Stimulated activated CD4-positive, alpha-beta T cell treated with anti-CD3 and anti-CD28 coated beads, TNF-alpha, amount 100 ng/mL, for 1 hour (primary cell): ENCODE measurements around the gene DENND11.
A peak's percentile ranks its signal among the peaks of the same experiment; 100 is the strongest.

ENCODE experiments used
- DNase-seq, 3 donors: peaks; one replicate each; pipeline ENCODE4 v3.0.0-alpha.2; 2020; ENCODE audit warnings: low read depth in 3 of 3, low spot score in 1 of 3

The DENND11 gene

DNA sequence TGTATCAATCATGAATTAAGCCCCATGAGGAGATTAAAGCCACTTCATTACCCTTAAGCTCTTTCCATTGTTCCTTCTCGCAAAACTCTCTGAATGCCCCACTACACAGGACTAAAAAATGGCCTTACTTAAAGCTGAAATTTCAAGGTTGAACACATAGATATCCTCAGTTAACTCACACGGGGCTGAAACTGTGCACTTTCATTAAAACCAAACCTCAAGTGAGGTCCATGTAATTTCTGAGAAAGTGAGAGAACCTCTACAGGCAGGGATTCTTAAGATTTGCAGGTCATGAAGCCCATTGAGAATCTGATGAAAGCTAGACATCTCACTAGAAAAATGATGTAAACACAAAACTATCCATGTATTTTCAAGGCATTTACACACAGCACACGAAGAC lies 15.9 kb downstream of the DENND11 start:
- DNase-seq = no peak

DNA sequence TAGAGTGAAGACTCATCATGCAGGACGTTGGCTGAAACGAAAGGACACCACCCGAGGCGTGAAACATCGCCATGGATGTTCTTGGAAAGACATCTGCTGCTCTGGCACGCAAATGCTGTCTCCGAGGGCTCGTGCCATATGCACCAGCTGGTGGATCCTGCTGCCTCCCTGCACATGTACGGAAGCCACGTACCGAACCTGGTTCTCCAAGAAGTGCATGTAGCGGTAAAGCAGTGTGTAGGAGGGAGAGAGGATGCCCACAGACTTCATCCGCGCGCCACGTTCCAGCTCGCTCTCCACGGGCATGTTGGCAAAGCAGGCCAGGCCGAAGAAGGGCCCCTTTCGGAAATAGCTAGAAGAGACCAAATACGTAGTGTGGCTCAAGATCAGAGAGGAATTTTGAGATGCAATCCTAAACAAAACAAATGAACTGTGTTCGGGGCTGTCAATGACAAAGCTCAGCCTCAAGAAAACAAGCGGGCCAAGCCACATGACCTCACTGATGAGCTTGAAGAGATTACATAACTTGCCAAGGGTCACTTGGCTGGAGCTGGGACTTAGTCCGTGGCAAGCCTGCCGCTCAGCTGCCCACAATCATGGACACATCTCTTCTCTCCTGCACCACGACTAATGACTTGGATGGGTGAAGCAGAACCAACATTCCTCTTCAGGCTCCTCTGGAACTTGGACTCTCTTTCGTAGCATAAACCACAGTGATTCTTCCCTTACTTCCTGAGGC lies 16.5 kb downstream of the DENND11 start:
- DNase-seq = no peak

DNA sequence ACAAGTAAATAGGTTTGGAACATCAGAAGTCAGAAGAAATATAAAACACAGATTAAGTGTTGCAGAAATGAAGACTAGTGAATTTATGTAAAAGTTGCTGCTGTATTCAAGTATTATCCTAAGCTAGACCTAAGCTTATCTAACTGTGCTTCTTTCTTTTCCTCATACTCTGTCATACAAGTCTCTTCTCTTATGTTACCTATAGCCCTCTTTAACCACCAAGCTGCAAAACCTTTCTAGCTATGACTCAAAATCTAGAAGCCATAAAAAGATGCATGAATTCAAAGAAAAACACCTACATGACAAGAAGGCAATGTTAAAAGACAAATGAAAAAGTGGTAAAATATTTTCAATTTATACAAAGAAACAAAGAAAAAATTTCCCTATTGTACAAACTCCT lies 23.0 kb downstream of the DENND11 start:
- DNase-seq = no peak

DNA sequence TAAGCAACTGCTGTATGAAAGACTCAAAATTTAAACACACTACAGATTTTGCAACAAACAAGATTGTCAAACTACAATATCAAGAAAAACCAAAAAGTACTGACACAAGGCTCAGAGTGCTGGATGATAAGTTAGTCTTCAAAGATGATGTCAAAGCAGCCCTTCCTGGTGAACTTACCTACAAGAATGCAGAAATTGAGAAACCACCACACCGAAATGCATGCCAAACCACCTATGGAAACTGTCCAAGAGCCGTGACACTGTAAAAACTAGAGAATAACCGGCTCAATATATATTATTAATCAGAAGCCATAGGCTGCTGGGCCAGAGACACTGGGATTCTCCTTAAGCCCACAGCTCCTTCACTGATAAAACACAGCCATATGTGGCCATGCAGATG lies 25.3 kb downstream of the DENND11 start:
- no peak for DNase-seq

DNA sequence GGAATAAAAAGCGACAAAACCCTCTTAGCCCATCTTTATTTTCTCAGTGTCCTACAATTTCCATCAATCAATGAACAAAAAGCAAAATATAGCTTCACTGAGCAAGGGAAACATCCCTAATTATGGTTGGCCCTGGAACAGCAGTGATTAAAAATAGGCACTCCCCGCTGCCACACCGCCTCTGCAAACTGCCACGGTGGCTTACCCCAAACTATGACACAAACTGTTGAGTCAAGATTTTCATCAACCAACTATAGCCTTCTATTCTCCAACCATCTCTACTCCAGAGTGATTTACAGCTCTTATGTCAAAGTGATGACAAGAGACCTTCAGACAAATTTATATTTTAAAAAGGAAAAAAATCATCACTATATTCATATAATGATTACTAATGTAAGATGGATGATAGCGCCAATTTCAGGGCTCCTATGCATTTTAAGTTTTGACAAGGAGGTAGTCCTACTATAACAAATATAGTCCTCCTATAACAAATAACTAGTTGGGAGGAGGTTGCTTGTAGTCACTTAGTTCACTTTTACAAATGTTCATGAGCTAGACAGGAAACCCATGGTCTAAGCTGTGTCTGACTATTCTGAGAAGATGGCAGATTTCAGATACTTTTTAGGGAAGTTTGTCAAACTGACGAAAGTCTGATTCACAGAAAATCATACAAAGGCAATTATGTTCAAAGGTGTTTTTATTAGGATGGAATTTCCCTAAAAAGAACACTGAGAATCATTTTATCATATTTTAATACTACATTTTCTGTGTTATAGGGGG lies 26.3 kb downstream of the DENND11 start:
- DNase-seq = no peak

DNA sequence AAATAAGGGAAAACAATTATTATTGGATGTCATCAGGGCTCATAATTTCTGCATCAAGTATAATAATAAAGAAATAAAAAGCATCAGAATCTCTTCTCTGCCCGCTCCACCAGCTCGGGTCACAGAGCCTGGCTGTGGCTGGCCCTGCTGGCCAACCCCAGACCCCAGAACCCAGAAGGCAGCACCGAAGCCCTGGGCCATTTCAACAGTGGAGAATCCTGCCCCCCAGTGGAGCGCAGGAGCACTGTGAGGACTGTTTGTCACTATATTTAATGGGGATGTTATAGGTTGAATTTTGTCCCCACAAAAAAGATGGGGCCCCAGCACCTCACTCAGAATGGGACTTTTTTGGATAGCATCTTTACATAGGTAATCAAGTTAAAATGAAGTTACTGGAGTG lies 27.3 kb downstream of the DENND11 start:
- no peak for DNase-seq

DNA sequence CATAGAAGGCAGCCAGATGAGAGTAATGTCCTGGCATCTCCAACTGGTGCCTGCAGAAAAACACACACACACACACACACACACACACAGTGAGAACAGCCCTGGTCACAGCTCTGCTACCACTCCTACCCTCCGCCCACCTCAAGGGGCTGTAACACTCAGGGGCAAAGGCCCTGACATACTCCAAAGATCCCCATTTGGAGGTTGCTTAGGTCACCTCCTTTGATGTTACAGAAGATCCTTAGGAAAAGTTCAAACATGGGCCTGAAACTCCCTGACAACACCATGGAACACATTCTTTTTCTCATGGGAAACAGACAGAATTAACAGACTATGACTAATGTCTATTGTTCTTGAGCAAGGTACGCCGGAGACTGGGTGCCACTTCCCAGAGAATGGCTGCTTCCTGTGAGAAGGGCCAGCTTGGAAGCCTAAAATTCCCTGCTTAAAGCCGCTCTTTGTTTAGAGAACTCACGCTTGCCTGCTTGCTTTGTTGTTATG lies 27.7 kb downstream of the DENND11 start:
- DNase-seq = no peak

DNA sequence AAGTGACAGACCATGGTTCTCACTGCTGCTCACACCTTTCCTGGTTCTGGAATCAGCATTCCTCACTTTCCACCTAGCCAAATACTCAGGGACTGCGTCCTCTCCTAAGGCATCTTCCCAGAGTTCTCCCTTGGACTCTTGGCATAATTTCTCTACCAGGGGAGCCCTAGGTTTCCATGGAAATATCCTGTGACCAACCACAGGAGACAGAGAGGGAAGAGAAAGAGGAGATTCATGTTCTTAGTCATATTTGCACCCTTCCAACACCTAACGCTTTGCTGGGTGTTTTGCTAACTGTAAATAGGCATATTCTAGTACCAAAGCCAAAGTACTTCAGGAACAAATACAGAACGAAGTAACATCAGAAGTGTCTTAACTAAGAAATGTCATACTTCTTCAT lies 28.6 kb downstream of the DENND11 start:
- no peak for DNase-seq

DNA sequence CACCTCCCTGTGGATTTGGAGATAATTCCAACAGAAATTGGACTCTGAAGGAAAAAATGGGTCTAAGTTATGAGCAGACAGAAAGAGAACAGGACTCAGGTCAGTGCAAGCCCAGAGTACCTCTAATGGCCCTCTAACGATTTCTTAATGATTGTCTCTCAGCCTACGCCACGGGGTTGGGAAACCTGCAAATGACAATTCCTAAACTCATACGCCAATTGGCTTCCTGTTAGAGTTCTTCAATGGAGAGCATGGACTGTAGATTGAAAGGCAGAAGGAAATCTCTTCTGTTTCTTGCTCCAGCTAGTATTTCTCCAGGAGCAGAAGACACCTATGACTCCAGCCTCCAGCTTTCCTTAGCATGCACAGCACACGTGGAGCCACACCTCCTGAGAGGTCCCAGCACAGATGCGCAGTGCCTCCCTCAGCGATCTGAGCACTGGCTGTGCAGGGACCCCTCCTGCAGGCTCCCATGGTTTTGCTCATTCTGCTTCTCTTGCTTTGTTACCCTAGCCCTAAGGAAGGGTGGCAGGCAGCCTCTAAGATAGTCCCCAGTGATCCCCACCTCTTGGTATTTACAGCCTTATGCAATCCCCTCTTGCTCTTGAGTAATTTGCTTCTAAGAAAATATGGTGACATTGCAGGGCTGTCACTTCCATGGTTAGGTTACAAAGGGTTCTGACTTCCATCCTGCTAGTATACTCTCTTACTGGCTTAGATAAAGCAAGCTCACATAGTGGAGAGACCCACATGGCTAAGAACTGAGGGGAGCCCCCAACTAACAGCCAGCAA lies 30.1 kb downstream of the DENND11 start:
- no peak for DNase-seq

DNA sequence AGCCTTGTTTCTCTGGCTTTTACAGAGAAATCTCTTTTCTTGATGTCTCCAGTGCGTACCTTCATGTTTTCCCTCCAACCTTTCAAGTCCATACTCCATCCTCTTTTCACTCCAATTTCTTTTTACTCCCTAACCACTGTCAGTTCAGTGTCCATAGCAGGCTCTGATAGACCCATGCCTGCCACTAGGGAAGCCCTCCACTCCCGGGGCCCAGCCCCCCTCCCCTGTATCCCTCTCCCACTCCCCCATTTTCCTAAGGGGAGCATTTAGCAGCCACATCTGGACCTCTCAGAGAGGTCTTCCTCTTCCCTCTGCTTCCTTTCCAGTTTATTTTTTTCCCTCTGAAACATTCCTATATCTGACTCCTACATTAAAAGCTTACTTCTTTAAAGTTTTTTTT lies 33.1 kb downstream of the DENND11 start:
- no peak for DNase-seq

DNA sequence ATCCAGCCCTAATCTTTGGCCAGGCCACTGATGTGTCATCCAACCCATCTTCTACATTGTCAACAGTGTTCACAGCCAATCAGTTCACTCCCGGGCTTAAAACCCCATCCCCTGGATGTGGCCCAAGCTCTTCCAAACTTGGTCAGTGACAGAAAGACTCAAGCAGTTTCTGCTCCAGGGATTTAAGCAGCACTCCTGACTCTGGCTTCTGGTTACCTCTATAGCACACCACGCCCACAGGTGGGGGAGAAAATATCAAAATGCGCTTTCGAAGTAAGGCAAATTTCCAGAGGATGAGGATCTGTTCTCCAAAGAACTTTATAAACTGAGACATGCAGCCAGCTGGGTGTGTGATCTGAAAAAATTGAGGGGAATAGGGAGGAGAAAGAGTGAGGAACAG lies 35.9 kb downstream of the DENND11 start:
- no peak for DNase-seq

DNA sequence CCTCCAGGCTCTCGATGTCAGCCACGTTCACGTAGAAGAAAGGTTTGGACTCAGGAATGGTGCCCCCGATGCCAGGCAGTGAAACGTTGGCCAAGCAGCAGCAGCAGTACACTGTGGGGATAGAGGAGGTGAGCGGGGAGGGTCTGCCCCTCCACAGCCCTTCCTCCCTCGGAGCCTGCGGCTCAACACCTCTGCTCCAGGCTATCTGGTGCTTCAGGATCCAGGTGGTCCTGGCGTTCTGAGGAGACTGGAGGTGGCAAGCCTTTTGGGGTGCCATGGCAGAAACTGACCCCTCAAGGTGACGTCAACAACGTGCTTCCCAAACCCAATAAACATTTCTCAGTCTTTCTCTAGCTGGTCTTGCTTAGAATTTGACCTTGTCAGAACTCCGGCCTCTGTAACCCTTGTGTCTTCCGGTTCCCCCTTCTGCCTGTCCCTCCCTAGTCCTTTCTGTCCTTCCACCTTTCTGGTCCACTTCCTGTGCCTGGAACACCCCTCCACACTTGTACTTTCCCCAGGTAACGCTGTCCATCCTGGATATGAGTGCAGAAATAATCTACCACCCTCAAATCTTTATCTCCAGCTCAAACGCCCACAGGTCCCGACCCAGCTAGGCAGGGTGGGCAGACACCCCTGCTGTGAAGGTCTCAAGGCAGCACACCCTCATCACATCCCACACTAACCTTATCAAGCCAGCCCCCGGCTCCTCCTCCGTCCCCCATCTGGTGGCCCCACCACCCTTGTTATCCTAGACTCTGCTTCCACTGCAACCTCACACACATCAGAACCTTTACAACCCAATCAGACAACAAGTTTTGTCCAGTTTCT lies 36.5 kb downstream of the DENND11 start:
- DNase-seq = no peak

DNA sequence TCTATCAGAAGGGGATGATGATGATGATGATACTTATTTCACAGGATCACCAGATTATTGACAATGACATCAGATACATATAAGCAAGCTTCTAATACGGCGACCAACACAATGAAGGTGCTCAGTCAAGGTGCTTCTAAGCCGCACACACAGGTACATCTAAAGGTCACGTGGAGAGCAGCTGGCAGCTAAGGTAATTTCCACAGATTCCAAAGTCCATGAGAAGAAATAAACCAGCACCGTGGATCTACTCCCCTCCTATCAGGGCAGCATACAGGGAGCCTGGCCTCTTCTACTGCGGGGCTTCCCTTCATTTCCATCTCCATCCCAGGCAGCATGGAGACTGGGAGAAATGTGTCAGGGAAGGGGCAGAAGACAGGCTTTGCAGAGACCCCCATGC lies 37.5 kb downstream of the DENND11 start:
- no peak for DNase-seq

DNA sequence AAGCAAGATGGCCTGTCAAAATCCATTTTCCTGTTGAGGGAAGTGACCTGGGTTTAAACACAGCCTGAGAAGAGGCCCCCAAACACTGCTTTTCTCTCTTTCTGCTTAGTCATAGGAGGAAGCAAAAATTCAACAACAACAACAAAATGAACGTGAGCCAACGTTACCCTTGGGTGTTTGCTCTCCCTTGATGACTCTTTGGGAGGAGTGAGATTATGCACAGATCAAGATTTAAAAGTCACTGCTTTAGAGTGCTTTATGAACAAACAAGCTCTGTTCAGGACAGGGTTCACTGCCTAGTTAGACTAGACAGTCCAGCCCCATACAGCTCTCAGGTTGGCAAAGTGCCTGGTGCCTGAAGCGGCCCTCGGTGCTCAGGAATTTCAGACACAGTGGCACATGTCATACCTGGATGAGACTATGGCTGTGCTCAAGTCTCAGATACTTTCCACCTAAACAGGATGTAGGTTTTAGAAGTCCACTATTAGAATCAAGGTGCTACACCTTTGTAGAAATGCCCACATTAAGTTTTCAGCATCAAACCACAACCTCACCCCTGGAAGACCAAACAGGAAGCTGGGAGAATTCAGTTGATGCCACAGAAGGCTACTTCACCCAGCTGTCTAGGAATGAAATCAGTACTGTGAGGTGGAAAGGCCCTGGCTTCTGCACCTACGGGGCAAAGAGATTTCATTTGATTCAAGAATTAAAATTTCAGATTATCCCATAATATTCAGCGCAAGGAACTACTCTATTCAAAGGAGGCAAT lies 38.7 kb downstream of the DENND11 start:
- no peak for DNase-seq

DNA sequence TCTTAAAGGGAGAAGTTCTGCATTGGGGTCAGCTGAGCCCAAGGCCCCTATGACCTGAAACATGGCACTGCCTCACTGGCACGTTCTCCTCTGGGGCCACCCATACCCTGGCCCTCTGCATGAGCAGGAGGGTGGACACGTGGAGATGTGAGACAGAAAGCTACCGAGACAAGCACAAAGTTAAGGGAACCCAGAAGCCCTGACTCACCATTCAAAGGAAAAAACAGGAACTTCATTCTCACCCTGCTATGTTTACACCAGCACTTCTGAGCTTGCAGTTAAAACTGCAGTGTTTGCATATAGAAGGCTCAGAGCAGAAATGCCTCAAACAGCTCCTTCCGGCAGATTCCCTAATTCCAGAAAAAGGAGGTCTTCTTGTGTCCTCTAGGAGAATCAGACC lies 41.7 kb downstream of the DENND11 start:
- no peak for DNase-seq

DNA sequence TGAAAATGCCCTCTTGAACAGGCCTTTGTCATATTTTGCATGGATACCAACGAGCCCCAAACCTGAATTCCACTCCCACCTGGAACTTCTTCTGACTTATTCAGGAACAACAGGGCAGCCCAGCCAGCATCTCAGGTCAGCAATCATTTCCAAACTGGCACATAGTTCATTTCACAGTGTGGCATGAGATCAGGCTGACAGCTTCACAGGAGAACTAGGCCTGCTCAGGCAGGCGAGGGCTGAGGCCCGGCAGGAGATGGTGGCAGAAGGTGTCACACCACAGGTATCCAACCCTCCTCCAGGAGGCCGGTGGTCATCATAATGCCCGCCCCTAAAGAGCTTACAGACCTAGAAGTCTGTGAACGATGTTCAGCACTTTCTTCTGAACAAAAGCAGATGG lies 42.5 kb downstream of the DENND11 start:
- no peak for DNase-seq

DNA sequence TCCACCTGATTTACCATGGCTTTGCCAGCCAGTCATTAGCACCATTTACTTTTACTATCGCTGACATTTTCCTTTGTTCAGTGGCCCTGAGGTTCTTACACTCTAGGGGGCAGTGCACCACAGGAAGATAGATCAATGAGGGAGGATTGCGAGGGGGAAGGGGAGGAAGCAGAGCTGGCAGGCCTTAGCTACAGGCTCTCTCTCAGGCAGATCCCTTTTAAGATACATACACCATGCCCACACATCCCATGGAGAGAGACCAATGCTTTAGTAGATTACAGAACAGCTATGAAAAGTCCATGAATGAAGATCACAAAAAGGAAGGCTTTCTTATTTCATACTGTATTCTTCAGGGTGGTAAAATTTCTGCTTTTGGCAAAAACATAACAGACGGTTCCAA lies 47.4 kb downstream of the DENND11 start:
- DNase-seq = peak; percentile 10 to 27 (median 16)

DNA sequence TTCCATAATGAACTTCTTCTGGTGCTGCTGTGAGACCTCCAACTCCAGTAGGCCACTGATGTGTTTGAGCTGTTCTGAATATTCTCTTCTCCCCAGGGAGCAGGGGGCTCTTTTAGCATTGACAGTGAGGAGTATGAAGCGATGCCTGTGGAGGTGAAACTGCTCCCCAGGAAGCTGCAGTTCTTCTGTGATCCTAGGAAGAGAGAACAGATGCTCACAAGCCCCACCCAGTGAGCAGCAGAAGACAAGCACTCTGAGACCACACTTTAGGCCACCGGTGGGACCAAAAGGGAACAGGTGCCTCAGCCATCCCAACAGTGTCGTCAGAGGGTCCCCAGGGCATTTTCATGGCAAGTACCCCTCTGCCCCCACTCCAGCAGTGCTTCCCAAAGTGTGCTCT lies 49.3 kb downstream of the DENND11 start:
- DNase-seq = no peak
